Mammary epithelial cell (primary cell): Measurements from ENCODE around the gene ATP5ME.

ENCODE experiments used
- EZH2 ChIP-seq: IDR thresholded peaks from 2 replicates; pipeline ENCODE4 v1.6.1; 2012; ENCODE audit warnings: low read length, inconsistent platforms, borderline replicate concordance
- TF ChIP-seq, protein P1 (sequence below), 2 donors: IDR thresholded peaks in 1 of 2; conservative IDR thresholded peaks in 1 of 2; 2 replicates each; pipeline ENCODE4 v1.5.1; 2011 to 2012; ENCODE audit warnings: inconsistent platforms in 2 of 2, low read length in 2 of 2, mild to moderate bottlenecking in 2 of 2, control low read depth in 1 of 2, low read depth in 1 of 2; ENCODE audit not compliant: insufficient read depth in 1 of 2; ENCODE audit errors: extremely low read depth in 1 of 2

DNA sequence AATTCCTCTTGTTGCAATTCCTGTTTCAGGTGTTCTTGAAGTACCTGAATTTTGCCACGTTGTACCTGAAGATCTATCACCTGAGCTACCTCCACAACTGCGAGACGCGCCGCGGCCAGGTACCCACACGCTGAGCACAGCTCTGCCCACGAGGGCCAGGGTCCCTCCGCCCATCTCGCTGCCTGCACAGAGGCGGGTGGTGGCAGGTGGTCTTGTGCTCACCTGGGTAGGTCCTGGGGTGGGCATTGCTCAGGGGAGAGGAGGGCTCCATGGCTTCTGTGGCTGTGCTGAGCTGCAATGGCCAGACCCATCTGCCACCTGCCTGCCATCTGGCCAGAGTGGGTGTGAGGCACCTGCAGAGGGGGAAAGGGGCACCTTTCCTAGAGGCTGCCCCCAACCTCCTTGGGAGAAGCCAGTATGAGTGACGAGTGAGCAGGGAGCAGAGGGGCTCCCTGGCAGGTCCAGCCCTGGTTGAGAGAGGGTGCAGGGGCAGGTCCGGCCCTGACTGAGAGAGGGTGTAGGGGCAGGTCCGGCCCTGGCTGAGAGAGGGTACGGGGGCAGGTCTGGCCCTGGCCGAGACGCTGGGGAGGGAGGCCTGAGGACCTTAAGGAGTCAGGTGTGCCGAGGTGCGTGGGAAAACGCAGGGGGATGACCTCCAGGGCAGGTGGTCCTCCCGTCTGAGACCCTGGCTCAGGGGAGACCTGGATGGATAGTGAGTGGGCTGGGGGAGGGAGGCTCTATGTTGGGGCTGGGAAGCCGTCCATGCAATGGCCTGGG is 38.0 kb downstream of the ATP5ME start:
- TF ChIP-seq EZH2 = no peak
- TF ChIP-seq, protein P1, sequence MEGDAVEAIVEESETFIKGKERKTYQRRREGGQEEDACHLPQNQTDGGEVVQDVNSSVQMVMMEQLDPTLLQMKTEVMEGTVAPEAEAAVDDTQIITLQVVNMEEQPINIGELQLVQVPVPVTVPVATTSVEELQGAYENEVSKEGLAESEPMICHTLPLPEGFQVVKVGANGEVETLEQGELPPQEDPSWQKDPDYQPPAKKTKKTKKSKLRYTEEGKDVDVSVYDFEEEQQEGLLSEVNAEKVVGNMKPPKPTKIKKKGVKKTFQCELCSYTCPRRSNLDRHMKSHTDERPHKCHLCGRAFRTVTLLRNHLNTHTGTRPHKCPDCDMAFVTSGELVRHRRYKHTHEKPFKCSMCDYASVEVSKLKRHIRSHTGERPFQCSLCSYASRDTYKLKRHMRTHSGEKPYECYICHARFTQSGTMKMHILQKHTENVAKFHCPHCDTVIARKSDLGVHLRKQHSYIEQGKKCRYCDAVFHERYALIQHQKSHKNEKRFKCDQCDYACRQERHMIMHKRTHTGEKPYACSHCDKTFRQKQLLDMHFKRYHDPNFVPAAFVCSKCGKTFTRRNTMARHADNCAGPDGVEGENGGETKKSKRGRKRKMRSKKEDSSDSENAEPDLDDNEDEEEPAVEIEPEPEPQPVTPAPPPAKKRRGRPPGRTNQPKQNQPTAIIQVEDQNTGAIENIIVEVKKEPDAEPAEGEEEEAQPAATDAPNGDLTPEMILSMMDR (conservative IDR thresholded peaks at IDR 0.05 in 1 of 2, IDR thresholded peaks at IDR 0.05 in 1 of 2; ENCODE audit: extremely low read depth in 1 of 2, insufficient read depth in 1 of 2, low read depth in 1 of 2, low read length in 2 of 2) = no peak
